ENCODE data around the gene COX10.

GRCh38 chr17:14134456-14134855 lies 65.2 kb downstream of the COX10 start:
- TF ChIP-seq EZH2 (IDR thresholded peaks at IDR 0.05) (no peak), FOXP2 (optimal IDR thresholded peaks at IDR 0.05; ENCODE audit: control extremely low read depth, extremely low read length, insufficient read depth) (no peak)

Measured in SK-N-MC (cell line).